HG03565 (cell line): ENCODE results near the gene SMARCD1.

ENCODE experiments used
- ATAC-seq: cut with Tn5 transposase; IDR thresholded peaks from one replicate; pipeline ENCODE4 v1.9.1; 2021; ENCODE audit warnings: mild to moderate bottlenecking, moderate library complexity; ENCODE audit not compliant: unreplicated experiment

SMARCD1 gene

DNA sequence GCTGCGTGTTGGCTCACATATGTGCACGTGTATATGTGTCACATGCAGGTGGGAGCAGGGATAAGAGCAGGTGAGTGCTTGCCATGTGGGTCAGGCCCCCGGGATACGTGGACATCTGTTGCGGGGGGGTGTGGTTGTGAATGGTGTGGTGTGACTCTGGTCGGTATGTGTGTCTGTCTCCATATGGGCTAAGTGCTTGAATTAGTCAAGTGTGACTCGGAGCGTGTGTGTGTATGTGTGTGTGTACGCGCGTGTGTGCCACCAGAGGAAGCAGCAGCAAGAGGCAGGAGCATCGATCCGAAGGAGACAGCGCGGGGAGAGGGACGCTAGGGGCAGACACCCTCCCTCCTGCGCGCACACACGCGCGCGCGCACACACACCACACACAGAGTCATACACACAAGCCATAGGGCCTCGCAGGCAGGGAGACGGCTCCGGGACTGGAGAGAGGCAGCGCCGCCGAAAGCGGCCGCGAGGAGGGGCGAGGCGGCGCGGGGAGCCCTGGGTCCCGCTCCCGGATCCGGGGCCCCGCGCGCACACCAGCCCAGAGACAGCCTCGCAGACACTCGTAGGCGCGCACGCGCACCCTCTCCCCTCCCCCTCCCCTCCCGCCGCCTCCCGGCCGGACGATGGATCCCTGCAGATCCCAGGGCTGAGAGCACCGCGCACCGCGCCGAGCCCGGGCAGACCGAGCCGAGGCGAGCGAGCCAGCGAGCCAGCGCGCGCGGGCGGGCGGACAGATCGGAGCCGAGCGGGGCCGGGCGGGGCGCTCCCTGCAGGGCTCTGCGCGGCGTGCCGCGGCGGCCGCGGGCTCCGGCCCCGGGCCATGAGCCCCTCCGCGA lies 27.9 kb upstream of the SMARCD1 start, which contains the start of gene ASIC1:
Gene ASIC1, plus strand, starts transcription at position 597 of the 842 bp plus-strand sequence. CDS start 1,171 bp downstream, outside the sequence.
- ATAC-seq, result no peak

DNA sequence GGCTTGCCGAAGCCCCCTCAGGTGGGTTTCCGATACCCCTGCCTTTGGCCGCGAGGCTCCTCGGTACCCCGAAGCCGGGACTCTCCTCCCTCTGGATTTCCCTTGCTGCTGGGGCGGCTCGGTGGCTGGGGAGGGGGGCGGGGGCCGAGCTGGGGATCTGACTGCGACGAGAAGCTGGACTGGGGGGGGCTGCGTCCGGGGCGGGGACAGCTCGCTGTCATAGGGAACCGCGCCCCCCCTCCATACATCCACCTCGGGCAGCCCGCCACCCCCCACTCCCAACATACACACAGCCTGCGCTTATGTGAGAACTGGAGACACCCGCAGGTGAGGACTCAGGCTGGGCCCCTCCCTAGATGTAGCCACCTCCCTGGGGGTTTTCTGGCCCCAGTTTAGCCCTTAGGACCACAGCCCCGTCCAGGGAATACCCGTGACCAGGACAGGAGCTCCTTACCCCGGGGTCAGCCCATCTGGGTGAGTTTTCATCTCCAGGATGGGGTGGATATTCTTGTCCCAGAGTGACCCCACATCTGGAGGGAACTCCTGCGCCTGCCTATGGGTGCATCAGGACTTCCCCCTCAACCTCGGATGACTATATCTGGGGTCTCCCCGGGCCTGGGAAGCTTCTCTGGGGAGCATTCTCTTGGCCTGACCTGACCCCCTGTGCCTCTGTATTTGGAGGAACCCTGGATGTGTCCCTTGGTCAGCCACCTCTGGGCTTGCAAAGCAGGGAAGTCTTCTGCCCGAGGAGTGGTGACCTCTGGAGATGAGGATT lies 27.1 kb upstream of the SMARCD1 start:
- no peak for ATAC-seq

DNA sequence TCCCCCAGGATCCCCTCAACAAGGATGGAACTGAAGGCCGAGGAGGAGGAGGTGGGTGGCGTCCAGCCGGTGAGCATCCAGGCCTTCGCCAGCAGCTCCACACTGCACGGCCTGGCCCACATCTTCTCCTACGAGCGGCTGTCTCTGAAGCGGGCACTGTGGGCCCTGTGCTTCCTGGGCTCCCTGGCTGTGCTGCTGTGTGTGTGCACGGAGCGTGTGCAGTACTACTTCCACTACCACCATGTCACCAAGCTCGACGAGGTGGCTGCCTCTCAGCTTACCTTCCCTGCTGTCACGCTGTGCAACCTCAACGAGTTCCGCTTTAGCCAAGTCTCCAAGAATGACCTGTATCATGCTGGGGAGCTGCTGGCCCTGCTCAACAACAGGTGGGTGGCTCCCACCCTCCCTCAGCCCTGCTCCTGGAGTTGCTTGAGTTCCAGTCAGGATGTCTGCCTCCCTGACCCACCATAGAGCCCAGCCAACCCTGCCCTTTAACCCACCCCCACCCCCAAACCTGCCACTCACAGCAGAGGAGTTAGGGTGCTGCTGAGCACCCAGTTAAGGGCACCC lies 26.3 kb upstream of the SMARCD1 start:
- no peak for ATAC-seq

DNA sequence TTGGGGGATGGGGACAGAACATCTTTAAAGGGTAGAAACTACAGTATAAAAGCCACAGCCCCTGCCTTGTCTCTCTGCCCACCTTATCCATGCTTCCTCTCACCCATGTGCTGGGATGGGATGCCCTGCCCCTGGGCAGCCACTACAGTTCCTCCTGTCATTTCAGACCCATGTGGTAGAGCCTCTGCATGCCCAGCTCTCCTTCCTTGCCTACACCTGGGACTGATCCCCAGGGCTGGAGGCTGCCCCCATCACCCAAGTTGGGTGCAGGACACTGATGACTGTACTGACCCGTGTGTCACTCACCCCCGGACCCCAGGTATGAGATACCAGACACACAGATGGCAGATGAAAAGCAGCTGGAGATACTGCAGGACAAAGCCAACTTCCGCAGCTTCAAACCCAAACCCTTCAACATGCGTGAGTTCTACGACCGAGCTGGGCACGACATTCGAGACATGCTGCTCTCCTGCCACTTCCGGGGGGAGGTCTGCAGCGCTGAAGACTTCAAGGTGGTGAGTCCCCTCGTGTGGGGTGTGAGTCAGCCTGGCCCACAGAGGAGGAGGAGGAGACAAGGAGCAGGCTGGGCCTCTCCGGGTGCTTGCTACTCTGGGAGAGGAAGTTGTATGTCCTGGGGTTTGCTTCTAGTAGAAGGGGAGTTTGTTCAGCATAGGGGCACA lies 25.6 kb upstream of the SMARCD1 start:
- ATAC-seq, result no peak

DNA sequence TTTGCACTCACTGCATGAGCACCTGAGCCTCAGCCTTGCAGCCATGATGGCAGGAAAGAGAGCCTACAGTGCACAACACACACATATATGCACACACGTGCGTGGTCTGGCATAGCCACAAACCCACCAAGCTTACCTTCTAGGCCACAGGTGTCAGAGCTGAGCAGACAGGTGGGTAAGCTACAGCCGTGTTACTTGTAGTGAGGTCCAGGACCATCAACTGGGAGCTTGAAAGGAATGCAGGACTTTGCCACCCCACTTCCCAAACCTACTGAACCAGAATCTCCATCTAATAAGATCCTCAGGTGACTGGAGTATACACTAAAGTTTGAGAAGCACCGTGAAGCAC lies 25.0 kb upstream of the SMARCD1 start:
- ATAC-seq, result no peak

DNA sequence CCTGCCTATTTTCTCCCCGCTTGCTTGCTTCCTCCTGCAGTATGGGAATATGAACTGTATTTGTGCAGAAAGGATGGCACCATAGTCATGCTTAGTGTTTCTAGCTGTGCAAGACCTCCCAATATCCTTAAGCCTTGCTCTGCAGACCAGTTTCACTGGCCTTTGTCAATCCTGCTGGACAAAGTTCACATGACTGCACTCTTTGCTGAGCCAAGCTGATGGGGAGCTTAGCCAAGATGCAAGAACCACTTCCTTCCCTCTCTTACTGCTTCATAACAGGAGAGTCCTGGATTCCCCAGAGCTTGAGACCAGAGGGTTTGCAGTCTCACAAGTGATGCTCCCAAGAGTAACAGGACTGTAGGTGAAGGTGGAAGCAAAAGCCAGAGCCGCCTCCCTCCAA lies 24.0 kb upstream of the SMARCD1 start:
- no peak for ATAC-seq

DNA sequence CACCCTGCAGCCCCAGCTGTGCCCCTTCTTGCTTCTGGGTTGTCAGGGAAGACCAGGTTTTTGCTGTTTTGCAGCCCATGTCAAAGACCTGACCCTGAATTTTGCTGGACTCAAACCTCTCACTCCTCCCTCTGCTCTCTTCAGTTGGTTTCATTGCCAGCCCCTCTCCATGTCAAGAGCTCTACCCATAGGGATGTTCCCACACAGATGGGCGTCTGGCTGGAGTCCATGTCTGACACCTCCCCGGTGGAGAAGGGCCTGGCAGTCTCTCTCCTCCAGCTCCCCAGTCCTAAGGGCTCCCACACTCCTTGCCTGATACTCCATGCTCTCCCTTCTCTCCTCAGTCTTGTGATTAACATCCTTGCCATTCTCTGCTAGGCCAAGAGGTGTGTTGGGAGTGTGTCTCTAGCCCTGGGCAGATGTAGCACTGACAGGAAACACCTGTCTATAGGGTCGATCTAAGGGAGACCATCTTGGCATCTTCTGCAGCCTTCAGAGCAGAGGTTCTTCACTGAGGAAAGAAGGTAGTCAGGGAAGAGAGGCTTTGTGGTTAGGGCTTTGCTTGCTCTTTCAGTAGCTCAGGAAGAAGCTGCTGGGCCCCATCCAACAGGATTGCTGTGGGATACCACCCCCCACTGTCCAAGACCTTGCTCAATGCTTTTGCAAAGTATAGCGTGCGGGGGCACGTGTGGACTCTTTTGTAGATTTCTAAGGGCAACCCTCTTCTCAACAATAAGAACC lies 23.0 kb upstream of the SMARCD1 start:
- no peak for ATAC-seq

DNA sequence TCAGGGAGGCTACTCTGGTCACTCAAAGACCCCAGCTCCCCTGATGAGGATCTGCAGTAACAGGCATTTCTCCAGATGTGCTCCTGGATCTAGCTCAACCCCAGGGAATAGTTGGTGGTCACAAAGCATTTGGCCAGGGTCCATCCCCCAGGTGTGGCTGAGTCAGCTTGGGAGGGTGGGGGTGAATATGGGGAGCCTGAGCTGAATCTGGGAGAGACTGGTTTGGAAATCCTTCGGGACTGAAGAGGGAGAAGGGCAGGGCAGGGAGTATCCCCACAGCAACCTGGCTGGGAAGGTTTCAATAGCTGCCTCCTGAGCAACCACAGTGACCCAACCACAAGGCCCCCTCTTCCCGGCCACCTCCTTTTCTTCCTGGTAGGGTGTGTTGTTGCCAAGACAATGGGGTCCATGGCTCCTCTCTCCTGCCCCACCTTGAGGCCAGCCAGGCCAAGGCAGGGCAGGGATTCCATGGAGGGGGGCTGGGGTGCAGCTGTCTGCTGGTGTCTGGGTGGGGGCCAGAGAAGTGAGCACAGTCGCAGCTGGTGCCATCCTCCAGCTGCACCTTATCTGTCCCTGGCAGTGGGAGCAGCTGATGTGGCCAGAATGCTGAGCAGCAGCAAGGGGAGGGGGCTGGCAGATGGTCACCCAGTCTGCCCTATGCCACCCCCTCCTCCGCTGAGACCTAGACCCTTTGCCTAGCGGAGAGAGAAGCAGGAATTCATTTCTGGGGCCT lies 22.2 kb upstream of the SMARCD1 start:
- no peak for ATAC-seq

DNA sequence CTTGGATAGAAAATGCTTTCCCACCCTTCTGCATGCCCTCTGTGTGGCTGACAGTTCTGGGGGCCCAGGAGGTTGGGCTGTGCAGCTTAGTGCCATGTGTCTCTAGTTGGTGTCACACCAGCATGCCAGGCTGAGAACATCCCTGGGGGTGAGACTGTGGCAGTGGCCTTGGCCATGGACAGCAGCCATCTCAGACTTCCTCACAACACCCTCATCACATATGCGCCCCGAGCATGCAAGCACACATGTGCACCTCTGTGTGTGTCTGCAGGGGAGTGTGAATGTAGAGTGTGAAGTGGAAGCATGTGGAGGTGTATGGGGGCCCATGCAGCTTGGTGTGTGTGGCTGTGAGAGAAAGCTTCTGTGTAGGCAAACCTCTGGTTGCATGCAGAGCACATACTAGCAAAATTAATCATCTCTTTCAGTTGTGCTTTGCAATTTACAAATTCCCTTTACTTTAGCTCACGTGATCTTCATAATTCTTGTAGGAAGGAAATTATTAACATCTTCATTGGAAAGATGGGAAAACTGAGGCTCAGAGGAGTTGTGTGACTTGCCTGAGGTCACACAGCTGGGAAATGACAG lies 19.3 kb upstream of the SMARCD1 start:
- no peak for ATAC-seq

DNA sequence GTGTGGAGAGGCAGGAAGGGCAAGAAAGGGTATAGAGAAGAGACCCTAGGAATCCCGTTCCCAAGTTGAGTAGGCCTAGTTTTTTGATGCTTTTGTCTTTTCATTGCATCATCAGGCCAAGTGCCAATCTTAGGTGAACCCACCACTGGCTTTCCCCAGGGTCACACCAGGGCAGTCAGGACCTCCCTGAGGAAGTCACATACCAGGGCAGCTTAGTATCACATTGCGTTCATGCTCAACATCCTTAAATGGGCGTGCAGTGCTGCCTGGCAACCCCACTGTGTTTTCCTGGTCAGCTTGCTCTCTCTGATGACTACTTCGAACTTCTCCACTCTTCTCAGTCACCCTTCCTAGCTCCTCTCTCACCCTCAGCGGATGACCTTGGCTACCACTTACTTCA lies 18.7 kb upstream of the SMARCD1 start:
- ATAC-seq, result no peak

DNA sequence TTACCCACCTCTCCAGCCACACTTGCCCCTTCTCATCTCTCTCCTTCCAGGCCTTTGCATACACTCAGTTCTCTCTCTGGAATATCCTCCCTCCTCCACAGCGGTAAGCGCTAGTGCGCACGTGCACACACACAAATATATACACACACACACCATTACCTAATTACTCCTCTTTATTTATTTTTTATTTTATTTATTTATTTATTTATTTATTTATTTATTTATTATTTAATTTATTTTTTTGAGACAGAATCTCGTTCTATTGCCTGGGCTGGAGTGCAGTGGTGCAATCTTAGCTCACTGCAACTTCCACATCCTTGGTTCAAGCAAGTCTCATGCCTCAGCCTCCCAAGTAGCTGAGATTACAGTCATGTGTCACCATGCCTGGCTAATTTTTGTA lies 16.1 kb upstream of the SMARCD1 start:
- ATAC-seq, result no peak

DNA sequence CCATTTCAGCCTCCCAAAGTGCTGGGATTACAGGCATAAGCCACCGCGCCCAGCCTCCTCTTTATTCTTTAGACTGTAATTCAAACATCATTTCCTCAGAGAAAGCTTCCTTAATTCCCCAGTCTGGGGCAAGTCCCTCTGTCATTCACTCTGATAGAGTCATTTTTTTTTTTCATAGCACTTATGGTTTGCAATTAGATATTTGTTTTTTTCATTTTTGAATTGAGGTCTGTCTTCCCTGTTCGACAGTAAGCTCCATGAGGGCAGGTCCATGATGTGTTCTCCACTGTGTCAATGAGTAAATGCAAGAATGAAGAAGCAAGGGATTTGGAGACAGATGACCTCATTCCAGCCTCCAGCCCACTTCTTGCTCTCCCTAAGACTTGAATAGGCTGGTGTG lies 15.6 kb upstream of the SMARCD1 start:
- ATAC-seq, result no peak

DNA sequence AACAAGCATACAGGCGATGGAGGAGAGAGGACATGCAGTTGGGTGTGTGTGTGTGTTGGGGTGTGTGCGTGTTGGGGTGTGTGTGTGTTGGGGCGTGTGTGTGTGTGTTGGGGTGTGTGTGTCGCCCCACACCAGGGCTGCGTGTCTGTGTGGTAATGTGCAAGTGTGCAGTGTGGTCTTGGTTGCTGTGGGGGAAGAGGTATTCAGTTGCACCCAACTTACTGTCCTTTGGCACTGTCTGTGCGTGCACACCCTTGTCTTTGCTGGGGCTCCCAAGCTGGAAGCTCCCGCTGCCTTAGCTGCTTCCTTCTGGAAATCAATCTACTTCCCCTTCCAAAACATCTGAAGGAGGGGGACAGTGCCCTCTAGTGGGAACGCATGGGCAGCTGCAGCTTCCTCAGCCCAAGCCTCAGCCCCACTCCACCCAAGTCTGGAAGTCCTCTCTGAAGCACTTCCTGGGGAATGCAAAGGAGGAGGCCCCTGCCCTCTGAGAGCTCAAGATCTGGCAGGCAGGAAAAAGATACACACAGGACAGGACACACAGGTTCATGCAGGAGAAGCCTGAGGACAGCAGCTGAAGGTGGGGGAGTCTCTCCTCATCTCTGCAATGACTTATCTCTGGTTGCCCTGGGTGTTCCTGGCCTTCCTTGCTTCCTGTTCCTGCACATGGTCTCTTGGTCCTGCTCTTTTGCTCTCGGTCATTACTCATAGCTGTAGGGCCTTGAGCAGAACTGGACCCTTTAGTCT lies 14.7 kb upstream of the SMARCD1 start:
- ATAC-seq, result no peak

DNA sequence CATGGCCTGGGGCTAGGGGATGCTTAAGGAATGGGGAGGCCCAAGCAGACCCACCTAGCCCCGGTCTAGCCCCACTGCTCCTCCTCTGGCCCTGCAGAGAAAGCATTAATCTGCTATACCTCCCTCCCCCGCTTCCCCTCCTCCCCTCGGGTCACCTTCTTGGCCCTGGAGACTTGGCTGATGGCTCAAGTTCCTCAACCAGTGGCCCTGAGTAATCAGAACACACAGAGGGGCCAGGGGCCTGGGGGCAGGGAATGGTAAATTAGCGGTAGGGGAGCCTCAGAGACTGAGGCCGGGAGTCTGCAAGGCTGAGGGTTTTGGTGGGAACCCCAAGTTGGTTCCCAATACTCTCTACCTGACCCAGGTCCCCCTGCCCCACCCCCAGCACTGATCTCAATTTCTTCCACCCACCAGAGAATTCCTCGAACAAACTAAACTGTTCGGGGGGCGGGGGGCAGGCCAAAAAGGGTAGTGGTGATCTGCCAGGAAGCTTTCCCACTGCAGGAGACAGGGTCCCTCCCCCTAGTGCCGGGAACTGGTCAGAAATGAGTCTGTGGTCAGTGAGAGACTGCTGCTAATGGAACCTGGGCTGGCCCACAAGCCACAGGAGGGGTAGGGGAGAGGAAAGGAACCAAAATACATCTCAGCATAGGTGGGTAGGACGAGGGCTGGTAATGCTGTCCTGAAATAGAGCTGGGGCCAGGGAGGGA lies 12.8 kb upstream of the SMARCD1 start:
- ATAC-seq, result no peak

DNA sequence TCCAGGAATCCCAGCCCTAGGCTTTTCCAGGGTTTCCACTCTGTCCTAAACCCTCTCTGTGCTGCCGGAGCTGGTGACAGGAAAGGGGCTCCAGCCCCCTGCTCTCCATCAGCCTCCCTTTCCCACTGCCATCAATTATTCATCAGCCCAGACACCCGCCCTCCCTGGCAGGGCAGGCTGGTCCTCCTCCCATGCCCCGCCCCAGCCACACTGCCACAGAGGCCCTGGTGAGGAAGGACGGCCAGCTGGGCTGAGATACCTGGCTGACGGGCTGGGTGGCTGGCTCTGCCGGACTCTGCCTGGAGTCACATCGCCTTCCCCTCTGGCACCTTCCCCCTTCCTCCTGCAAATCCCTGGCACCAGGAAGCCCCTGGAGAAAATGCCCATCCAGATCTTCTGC lies 11.9 kb upstream of the SMARCD1 start:
- no peak for ATAC-seq

DNA sequence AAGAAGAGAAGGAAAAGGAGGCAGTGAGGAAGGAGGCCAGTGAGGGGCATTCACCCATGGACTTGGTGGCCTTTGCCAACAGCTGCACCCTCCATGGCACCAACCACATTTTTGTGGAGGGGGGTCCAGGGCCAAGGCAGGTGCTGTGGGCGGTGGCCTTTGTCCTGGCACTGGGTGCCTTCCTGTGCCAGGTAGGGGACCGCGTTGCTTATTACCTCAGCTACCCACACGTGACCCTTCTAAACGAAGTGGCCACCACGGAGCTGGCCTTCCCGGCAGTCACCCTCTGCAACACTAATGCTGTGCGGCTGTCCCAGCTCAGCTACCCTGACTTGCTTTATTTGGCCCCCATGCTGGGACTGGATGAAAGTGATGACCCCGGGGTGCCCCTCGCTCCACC lies 11.4 kb upstream of the SMARCD1 start:
- ATAC-seq, result no peak

DNA sequence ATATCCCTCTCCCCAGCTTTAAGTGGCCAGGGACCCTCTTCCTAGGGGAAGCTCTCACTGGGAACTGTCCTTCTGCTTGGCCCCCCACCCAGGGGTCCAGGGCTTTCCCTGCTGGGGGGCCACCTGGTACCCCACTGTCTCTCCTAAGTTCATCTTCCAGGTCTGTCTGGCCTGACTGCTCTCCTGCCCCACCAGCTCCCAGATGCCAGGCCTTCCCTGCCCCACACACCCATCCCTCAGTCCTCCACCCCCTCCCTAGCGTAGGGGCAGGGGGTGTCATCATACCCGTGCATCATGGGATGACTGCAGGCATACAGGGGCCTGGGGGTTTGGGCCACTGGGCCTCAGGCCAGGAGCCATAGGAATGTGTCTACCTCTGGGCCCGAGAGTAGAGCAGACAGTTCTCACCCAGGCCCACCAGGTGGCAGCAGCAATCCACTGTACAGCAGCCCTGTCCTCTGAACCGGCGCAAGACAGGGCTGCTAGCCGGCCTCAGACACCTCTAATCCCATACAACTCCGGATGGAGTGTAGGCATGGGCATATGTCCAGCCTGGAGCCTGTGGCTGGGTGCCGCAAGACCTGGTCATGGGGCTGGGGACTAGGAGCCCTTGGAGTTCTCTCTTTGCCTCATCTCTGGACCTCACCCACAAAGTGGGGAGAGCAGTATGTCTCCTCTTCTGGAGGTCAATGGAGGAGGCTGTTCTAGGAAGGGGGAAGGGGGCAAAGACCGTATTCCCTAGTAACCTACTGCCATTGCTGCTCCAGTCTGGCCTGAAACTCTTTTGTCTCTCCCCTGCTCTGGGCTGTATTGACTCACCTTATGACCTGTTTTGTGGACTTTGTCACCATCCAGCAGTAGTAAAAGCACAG lies 10.0 kb upstream of the SMARCD1 start:
- no peak for ATAC-seq
